Subcutaneous adipose tissue (tissue), 4 donors: ENCODE results near the gene IQCB1. TPM values are rescaled to one million over a fixed set of nuclear protein-coding genes. Genes with fewer than 3 reads are reported as not detected.

Source experiments
- total RNA-seq, 4 donors: library from RNA; depleted of rRNA; stranded (reverse); fragments of >200 nt; gene quantifications; one replicate each; pipeline ENCODE4 v1.1.0, GENCODE V29; 2016
- TF ChIP-seq, protein P1 (sequence below): fragments of 450-650 bp; IDR thresholded peaks from one replicate; pipeline ENCODE4 v1.5.1; 2016; ENCODE audit warnings: low read depth, mild to moderate bottlenecking, control low read depth, antibody characterized with exemption, moderate library complexity

The IQCB1 gene
- total RNA-seq, 4 donors from 2014 or later: 9.4 to 23.0 (median 17.5) TPM

GRCh38 chr3:121855555-121855954 is 20.7 kb upstream of the IQCB1 start:
- TF ChIP-seq, protein P1, sequence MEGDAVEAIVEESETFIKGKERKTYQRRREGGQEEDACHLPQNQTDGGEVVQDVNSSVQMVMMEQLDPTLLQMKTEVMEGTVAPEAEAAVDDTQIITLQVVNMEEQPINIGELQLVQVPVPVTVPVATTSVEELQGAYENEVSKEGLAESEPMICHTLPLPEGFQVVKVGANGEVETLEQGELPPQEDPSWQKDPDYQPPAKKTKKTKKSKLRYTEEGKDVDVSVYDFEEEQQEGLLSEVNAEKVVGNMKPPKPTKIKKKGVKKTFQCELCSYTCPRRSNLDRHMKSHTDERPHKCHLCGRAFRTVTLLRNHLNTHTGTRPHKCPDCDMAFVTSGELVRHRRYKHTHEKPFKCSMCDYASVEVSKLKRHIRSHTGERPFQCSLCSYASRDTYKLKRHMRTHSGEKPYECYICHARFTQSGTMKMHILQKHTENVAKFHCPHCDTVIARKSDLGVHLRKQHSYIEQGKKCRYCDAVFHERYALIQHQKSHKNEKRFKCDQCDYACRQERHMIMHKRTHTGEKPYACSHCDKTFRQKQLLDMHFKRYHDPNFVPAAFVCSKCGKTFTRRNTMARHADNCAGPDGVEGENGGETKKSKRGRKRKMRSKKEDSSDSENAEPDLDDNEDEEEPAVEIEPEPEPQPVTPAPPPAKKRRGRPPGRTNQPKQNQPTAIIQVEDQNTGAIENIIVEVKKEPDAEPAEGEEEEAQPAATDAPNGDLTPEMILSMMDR: no peak

DNA sequence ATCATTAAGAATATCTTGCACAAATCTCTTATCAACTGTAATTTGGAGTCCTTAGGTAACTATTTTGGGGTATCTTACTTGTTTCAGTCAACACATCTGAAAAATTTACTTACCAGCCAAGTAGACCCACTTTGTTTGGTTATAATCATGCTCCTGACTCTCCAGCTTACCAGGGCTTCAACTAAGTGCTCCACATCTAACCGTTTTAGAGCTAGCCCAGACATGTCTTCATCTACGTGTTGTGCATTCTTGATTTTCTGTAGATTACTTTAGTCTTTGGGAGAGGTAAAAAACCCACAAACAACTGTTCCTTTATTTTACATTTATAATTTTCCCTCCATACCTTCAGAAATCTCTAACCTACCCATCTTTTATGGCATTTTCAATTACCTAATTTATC is 17.4 kb upstream of the IQCB1 start:
- TF ChIP-seq, protein P1: no peak

DNA sequence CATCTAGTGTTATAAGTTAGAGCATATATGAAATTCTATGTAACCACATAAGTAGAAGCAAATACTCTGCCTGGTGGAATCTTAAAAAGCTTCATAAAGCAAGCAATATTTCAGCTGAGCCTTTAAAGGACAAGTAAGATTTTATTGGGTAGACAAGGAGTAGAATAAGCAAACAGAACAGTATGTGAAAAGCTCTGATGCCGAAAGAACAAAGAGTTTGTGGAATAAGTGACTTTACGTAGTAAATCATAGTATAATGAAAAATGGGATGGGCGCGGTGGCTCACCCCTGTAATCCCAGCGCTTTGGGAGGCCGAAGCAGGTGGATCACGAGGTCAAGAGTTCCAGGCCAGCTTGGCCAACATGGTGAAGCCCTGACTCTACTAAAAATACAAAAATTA is 10.0 kb upstream of the IQCB1 start:
- TF ChIP-seq, protein P1: no peak

- TF ChIP-seq, protein P1: no peak
Measured at GRCh38 chr3:121839962-121840361, 5.1 kb upstream of the IQCB1 start.

DNA sequence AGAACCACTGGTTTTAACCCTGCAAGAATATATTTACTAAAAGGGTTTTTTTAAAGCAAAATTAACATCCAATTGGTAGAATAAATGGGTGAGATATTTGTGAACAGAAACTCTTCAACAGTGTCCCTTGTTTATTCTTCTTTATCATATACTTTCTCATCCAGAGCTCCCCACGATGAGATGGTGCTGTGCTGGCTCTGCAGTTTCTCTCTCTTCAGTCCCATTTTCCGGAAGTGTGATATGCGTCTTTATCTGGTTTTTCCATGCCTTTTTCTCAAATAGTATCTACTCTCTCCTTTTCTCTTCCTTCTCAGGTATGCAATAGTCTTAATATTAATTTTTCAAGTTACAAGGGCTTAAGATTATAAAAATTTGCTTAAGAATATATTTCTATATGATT is 1.6 kb upstream of the IQCB1 start:
- TF ChIP-seq, protein P1: no peak

GRCh38 chr3:121836064-121836463 is 1.2 kb upstream of the IQCB1 start:
- TF ChIP-seq, protein P1: no peak

GRCh38 chr3:121835465-121835801 is 573 bp upstream of the IQCB1 start:
- TF ChIP-seq, protein P1: no peak

GRCh38 chr3:121834157-121834670 is 646 bp downstream of the IQCB1 start:
- TF ChIP-seq, protein P1: no peak
